K562 (cell line): ENCODE measurements around the gene GTF2A1L. TPM values are rescaled to one million over a fixed set of nuclear protein-coding genes. Genes with fewer than 3 reads are reported as not detected.

Source experiments
- ATF1 ChIP-seq, 2 experiments: fragments of 450-650 bp in 1 of 2; IDR thresholded peaks; 2 replicates each; pipeline ENCODE4 v1.6.1; 2016; ENCODE audit warnings: missing compliant biosample characterization in 1 of 2, missing genetic modification characterization in 1 of 2
- CSDE1 ChIP-seq, 2 experiments: fragments of 450-650 bp; IDR thresholded peaks; 2 replicates each; pipeline ENCODE4 v1.6.1; 2016; ENCODE audit warnings: mild to moderate bottlenecking in 1 of 2
- DACH1 ChIP-seq: fragments of 450-650 bp; IDR thresholded peaks from 2 replicates; pipeline ENCODE4 v1.6.1; 2018; ENCODE audit not compliant: partially characterized antibody
- ELF1 ChIP-seq: fragments of 200-800 bp; sonication (Bioruptor generic); IDR thresholded peaks from 2 replicates; pipeline ENCODE4 v1.6.1; 2016; ENCODE audit warnings: missing genetic modification characterization, missing compliant biosample characterization
- HDAC1 ChIP-seq, 2 experiments: fragments of 450-650 bp; IDR thresholded peaks; 2 replicates each; pipeline ENCODE4 v1.6.1; 2016 to 2017; ENCODE audit warnings: inconsistent platforms in 1 of 2, mild to moderate bottlenecking in 1 of 2, moderate library complexity in 1 of 2
- HNRNPK ChIP-seq: fragments of 200-400 bp; formaldehyde crosslinking; IDR thresholded peaks from one replicate; pipeline ENCODE4 v1.6.1; 2018; ENCODE audit warnings: mild to moderate bottlenecking, low read depth, low read length; ENCODE audit not compliant: poor library complexity, severe bottlenecking
- MECOM ChIP-seq: fragments of 250-450 bp; sonication (Bioruptor Pico); IDR thresholded peaks from 2 replicates; pipeline ENCODE4 v1.8.0; 2022; ENCODE audit warnings: inconsistent platforms
- NBN ChIP-seq: fragments of 450-650 bp; IDR thresholded peaks from 2 replicates; pipeline ENCODE4 v1.6.1; 2016; ENCODE audit warnings: low read depth, mild to moderate bottlenecking
- NCOA1 ChIP-seq: fragments of 450-650 bp; IDR thresholded peaks from 2 replicates; pipeline ENCODE4 v1.6.1; 2016; ENCODE audit warnings: low read depth
- NFXL1 ChIP-seq: fragments of 450-650 bp; formaldehyde crosslinking; IDR thresholded peaks from 2 replicates; pipeline ENCODE4 v1.4.0; 2021; ENCODE audit warnings: mild to moderate bottlenecking
- NR3C1 ChIP-seq: sonication (generic); formaldehyde crosslinking; IDR thresholded peaks from 2 replicates; pipeline ENCODE4 v1.8.1; 2022; ENCODE audit warnings: missing genetic modification reagents
- NR4A1 ChIP-seq, 2 experiments: fragments of 250-450 bp in 1 of 2; fragments of 450-650 bp in 1 of 2; sonication (Bioruptor Pico) in 1 of 2; IDR thresholded peaks; 2 replicates each; pipeline versions ENCODE4 v1.4.0 to v1.6.1; 2016 to 2020; ENCODE audit warnings: mild to moderate bottlenecking in 2 of 2, missing compliant biosample characterization in 1 of 2, missing genetic modification characterization in 1 of 2, moderate library complexity in 1 of 2
- RBBP5 ChIP-seq: fragments of 200-600 bp; sonication (generic); IDR thresholded peaks from 2 replicates; pipeline ENCODE4 v1.6.1; 2012; ENCODE audit warnings: borderline replicate concordance, mild to moderate bottlenecking, low read length, control low read depth, inconsistent platforms; ENCODE audit not compliant: insufficient read depth, poor library complexity, severe bottlenecking
- RFX7 ChIP-seq: fragments of 250-450 bp; sonication (Bioruptor Pico); IDR thresholded peaks from 2 replicates; pipeline ENCODE4 v1.5.1; 2021; ENCODE audit warnings: mild to moderate bottlenecking
- SIX5 ChIP-seq, 2 experiments: IDR thresholded peaks; 2 replicates each; pipeline ENCODE4 v1.6.1; 2011; ENCODE audit warnings: low read length in 2 of 2, borderline replicate concordance in 1 of 2, low read depth in 1 of 2, mild to moderate bottlenecking in 1 of 2, moderate library complexity in 1 of 2; ENCODE audit not compliant: insufficient read depth in 1 of 2
- SMC3 ChIP-seq: conservative IDR thresholded peaks from 2 replicates; pipeline ENCODE4 v1.6.1; 2011; ENCODE audit warnings: low read depth, low read length, improper control_type of control experiment; ENCODE audit not compliant: insufficient read depth
- TAF15 ChIP-seq: fragments of 200-400 bp; formaldehyde crosslinking; IDR thresholded peaks from 2 replicates; pipeline ENCODE4 v1.6.1; 2017; ENCODE audit warnings: mild to moderate bottlenecking, low read depth, low read length, moderate library complexity
- TAF7 ChIP-seq: fragments of 450-650 bp; IDR thresholded peaks from 2 replicates; pipeline ENCODE4 v1.6.1; 2016; ENCODE audit warnings: missing genetic modification characterization, missing compliant biosample characterization
- TCF3 ChIP-seq: sonication (generic); formaldehyde crosslinking; IDR thresholded peaks from 2 replicates; pipeline ENCODE4 v1.4.0; 2020; ENCODE audit warnings: mild to moderate bottlenecking, missing genetic modification reagents
- TEAD4 ChIP-seq, 2 experiments: sonication (generic) in 1 of 2; formaldehyde crosslinking in 1 of 2; IDR thresholded peaks; 2 replicates each; pipeline versions ENCODE4 v1.6.1 to v1.8.0; 2012 to 2022; ENCODE audit warnings: borderline replicate concordance in 1 of 2, inconsistent platforms in 1 of 2, low read length in 1 of 2, mild to moderate bottlenecking in 1 of 2, missing genetic modification reagents in 1 of 2
- ZNF124 ChIP-seq: sonication (generic); formaldehyde crosslinking; IDR thresholded peaks from 2 replicates; pipeline ENCODE4 v1.8.1; 2022; ENCODE audit warnings: missing genetic modification reagents
- ZNF232 ChIP-seq: sonication (generic); formaldehyde crosslinking; IDR thresholded peaks from 2 replicates; pipeline ENCODE4 v1.8.0; 2022; ENCODE audit warnings: mild to moderate bottlenecking, missing genetic modification reagents
- ZNF347 ChIP-seq: fragments of 450-650 bp; formaldehyde crosslinking; IDR thresholded peaks from 2 replicates; pipeline ENCODE4 v1.4.0; 2020; ENCODE audit warnings: low read depth, mild to moderate bottlenecking, moderate library complexity
- ZNF785 ChIP-seq: fragments of 250-450 bp; sonication (Bioruptor Pico); IDR thresholded peaks from 2 replicates; pipeline ENCODE4 v1.4.0; 2020; ENCODE audit warnings: mild to moderate bottlenecking
- polyA plus RNA-seq, 8 experiments: library from polyadenylated mRNA; depleted of rRNA in 4 of 8; stranded (reverse) in 5 of 8; unstranded in 3 of 8; fragments of >200 nt; fragmentation: Nextera tagmentation in 2 of 8; fragmentation: Illumina TruSeq in 1 of 8; extraction: Ambion mirVana in 2 of 8; extraction: Trizol in 1 of 8; gene quantifications; 2 replicates each; pipeline versions ENCODE4 v1.2.1 to v1.2.3, GENCODE V29; 2011 to 2014; ENCODE audit warnings: inconsistent platforms in 1 of 8, missing spikeins in 1 of 8
- total RNA-seq, 7 experiments: library from RNA; depleted of rRNA in 6 of 7; stranded (reverse); fragments of >200 nt in 6 of 7; fragmentation: Illumina TruSeq in 2 of 7; extraction: Trizol in 2 of 7; gene quantifications; 2 replicates each; pipeline versions ENCODE4 v1.2.1 to v1.2.3, GENCODE V29; 2011 to 2021; ENCODE audit warnings: low replicate concordance in 1 of 7
- TF ChIP-seq, protein P1 (sequence below): sonication (generic); formaldehyde crosslinking; IDR thresholded peaks from 2 replicates; pipeline ENCODE4 v1.8.0; 2022; ENCODE audit warnings: mild to moderate bottlenecking, missing genetic modification reagents

The GTF2A1L gene
- total and polyA plus RNA-seq, 9 of the 15 experiments (the other 6 are each of a cell fraction or from before 2014, with no cell fraction given), result 0.05 to 0.35 (median 0.12) TPM; not detected in 5

DNA sequence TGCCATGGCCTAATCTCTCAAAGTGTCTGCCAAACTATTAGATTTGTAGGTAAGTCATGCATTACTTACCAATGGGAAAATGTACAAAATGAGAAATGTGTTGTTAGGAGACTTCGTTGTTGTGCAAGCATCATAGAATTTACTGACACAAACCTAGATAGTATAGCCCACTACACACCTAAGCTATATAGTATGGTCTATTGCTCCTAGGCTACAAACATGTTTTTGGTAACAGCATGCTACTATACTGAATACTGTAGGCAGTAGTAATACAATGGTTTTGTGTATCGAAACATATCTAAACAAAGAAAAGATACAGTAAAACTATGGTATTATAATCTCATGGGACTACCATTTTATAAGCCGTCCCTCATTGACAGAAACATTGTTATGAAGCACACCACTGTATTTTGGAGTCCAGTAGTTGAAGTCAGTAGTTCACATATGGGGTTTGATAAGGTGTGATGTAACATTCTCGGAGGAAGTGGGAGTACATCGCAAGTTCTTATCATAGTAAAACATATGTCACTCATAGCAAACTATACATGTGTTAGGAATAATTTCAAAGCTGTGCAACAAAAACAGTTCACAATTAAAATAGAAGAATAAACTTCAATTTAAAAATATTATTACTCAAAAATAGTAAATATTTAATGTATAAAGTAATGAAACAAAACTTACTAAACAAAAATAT is 12.0 kb upstream of the GTF2A1L start (continued):
- TF ChIP-seq, protein P1, sequence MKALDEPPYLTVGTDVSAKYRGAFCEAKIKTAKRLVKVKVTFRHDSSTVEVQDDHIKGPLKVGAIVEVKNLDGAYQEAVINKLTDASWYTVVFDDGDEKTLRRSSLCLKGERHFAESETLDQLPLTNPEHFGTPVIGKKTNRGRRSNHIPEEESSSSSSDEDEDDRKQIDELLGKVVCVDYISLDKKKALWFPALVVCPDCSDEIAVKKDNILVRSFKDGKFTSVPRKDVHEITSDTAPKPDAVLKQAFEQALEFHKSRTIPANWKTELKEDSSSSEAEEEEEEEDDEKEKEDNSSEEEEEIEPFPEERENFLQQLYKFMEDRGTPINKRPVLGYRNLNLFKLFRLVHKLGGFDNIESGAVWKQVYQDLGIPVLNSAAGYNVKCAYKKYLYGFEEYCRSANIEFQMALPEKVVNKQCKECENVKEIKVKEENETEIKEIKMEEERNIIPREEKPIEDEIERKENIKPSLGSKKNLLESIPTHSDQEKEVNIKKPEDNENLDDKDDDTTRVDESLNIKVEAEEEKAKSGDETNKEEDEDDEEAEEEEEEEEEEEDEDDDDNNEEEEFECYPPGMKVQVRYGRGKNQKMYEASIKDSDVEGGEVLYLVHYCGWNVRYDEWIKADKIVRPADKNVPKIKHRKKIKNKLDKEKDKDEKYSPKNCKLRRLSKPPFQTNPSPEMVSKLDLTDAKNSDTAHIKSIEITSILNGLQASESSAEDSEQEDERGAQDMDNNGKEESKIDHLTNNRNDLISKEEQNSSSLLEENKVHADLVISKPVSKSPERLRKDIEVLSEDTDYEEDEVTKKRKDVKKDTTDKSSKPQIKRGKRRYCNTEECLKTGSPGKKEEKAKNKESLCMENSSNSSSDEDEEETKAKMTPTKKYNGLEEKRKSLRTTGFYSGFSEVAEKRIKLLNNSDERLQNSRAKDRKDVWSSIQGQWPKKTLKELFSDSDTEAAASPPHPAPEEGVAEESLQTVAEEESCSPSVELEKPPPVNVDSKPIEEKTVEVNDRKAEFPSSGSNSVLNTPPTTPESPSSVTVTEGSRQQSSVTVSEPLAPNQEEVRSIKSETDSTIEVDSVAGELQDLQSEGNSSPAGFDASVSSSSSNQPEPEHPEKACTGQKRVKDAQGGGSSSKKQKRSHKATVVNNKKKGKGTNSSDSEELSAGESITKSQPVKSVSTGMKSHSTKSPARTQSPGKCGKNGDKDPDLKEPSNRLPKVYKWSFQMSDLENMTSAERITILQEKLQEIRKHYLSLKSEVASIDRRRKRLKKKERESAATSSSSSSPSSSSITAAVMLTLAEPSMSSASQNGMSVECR (CRISPR knock-in tag), result no peak
- TF ChIP-seq NR3C1 (CRISPR knock-in tag) (no peak), RFX7 (CRISPR knock-in tag) (no peak), NCOA1 (peak; percentile 84), NBN (peak; percentile 30; the same call in 1 of the 2 replicates), TEAD4 (IDR thresholded peaks at IDR 0.05; ENCODE audit: low read length) (peak; percentile 98), TEAD4 (CRISPR knock-in tag; IDR thresholded peaks at IDR 0.05; ENCODE audit: borderline replicate concordance) (no peak), RBBP5 (no peak), TAF7 (tag) (no peak), ZNF347 (CRISPR knock-in tag) (no peak), ZNF785 (no peak), ZNF124 (CRISPR knock-in tag) (no peak), SMC3 (no peak), ELF1 (no peak), ATF1 (CRISPR knock-in tag; IDR thresholded peaks at IDR 0.05) (no peak), ATF1 (tag; IDR thresholded peaks at IDR 0.05) (peak; percentile 77), HNRNPK (no peak), ZNF232 (CRISPR knock-in tag) (no peak), HDAC1 (IDR thresholded peaks at IDR 0.05) (no peak; a peak in 1 of 4 replicates), NR4A1 (CRISPR knock-in tag; IDR thresholded peaks at IDR 0.05) (no peak), NR4A1 (tag; IDR thresholded peaks at IDR 0.05) (0 out of 2 replicates have a peak, but pooled peaks have one; percentile 50), SIX5 (IDR thresholded peaks at IDR 0.05; ENCODE audit: borderline replicate concordance in 1 of 2, insufficient read depth in 1 of 2, low read depth in 1 of 2, low read length in 2 of 2) (no peak), DACH1 (peak; percentile 21), TAF15 (no peak), CSDE1 (IDR thresholded peaks at IDR 0.05) (no peak), MECOM (CRISPR knock-in tag) (no peak), NFXL1 (CRISPR knock-in tag) (no peak), TCF3 (CRISPR knock-in tag) (peak; percentile 94)
